Liver (tissue), 9 donors: ENCODE measurements around the gene SYCP3. TPM values are rescaled to one million over a fixed set of nuclear protein-coding genes. Genes with fewer than 3 reads are reported as not detected.

ENCODE experiments used
- DNase-seq: peaks from one replicate; pipeline ENCODE4 v3.0.0-alpha.2; 2017; ENCODE audit warnings: low spot score
- H3K27ac ChIP-seq, 2 donors: one replicate each; pipeline ENCODE4 v1.7.0; 2013; ENCODE audit warnings: inconsistent platforms in 2 of 2, low read length in 2 of 2, control low read depth in 1 of 2, low read depth in 1 of 2, mild to moderate bottlenecking in 1 of 2
- H3K27me3 ChIP-seq, 4 donors: one replicate each; pipeline versions ENCODE4 v1.6.1 to v1.7.0; 2013; ENCODE audit warnings: low read length in 3 of 4, inconsistent platforms in 1 of 4, mild to moderate bottlenecking in 1 of 4, moderate library complexity in 1 of 4; ENCODE audit not compliant: control insufficient read depth in 4 of 4, insufficient read depth in 4 of 4
- H3K36me3 ChIP-seq, 4 donors: one replicate each; pipeline versions ENCODE4 v1.6.1 to v1.7.0; 2013; ENCODE audit warnings: low read length in 3 of 4, mild to moderate bottlenecking in 3 of 4, low read depth in 1 of 4, moderate library complexity in 1 of 4; ENCODE audit not compliant: control insufficient read depth in 4 of 4, insufficient read depth in 3 of 4
- H3K4me1 ChIP-seq, 4 donors: one replicate each; pipeline versions ENCODE4 v1.6.1 to v1.7.0; 2013; ENCODE audit warnings: low read length in 3 of 4, mild to moderate bottlenecking in 3 of 4, moderate library complexity in 1 of 4; ENCODE audit not compliant: control insufficient read depth in 4 of 4, insufficient read depth in 4 of 4
- H3K4me3 ChIP-seq, 3 donors: one replicate each; pipeline versions ENCODE4 v1.6.1 to v1.7.0; 2013; ENCODE audit warnings: low read length in 3 of 3, control low read depth in 1 of 3, low read depth in 1 of 3, mild to moderate bottlenecking in 1 of 3
- H3K9ac ChIP-seq, 2 donors: one replicate each; pipeline ENCODE4 v1.7.0; 2013; ENCODE audit warnings: low read length in 2 of 2, mild to moderate bottlenecking in 2 of 2, moderate library complexity in 2 of 2, control low read depth in 1 of 2, low read depth in 1 of 2
- H3K9me3 ChIP-seq, 4 donors: one replicate each; pipeline versions ENCODE4 v1.6.1 to v1.7.0; 2013; ENCODE audit warnings: low read length in 3 of 4; ENCODE audit not compliant: control insufficient read depth in 4 of 4
- ATF3 ChIP-seq: IDR thresholded peaks from 2 replicates; pipeline ENCODE4 v1.6.1; 2016; ENCODE audit warnings: antibody characterized with exemption
- EGR1 ChIP-seq, 2 donors: IDR thresholded peaks; 2 replicates each; pipeline ENCODE4 v1.6.1; 2016 to 2018; ENCODE audit warnings: antibody characterized with exemption in 2 of 2, low read depth in 2 of 2
- FOXA1 ChIP-seq: IDR thresholded peaks from 2 replicates; pipeline ENCODE4 v1.6.1; 2016; ENCODE audit warnings: antibody characterized with exemption
- FOXA2 ChIP-seq: IDR thresholded peaks from 2 replicates; pipeline ENCODE4 v1.6.1; 2016; ENCODE audit warnings: antibody characterized with exemption
- GABPA ChIP-seq, 2 donors: IDR thresholded peaks in 1 of 2; conservative IDR thresholded peaks in 1 of 2; 2 replicates each; pipeline ENCODE4 v1.6.1; 2016; ENCODE audit warnings: antibody characterized with exemption in 2 of 2, mild to moderate bottlenecking in 1 of 2, moderate library complexity in 1 of 2
- HNF4A ChIP-seq, 2 donors: conservative IDR thresholded peaks; 2 replicates each; pipeline ENCODE4 v1.6.1; 2016; ENCODE audit warnings: antibody characterized with exemption in 2 of 2, mild to moderate bottlenecking in 2 of 2
- HNF4G ChIP-seq: IDR thresholded peaks from 2 replicates; pipeline ENCODE4 v1.6.1; 2016; ENCODE audit warnings: antibody characterized with exemption
- JUND ChIP-seq, 2 donors: IDR thresholded peaks; 2 replicates each; pipeline ENCODE4 v1.6.1; 2016; ENCODE audit warnings: antibody characterized with exemption in 2 of 2
- MAX ChIP-seq: IDR thresholded peaks from 2 replicates; pipeline ENCODE4 v1.6.1; 2016; ENCODE audit warnings: antibody characterized with exemption
- NR2F2 ChIP-seq: IDR thresholded peaks from 2 replicates; pipeline ENCODE4 v1.6.1; 2016; ENCODE audit warnings: antibody characterized with exemption
- RAD21 ChIP-seq, 2 donors: IDR thresholded peaks; 2 replicates each; pipeline ENCODE4 v1.6.1; 2016; ENCODE audit warnings: antibody characterized with exemption in 2 of 2, mild to moderate bottlenecking in 2 of 2
- RXRA ChIP-seq, 2 donors: IDR thresholded peaks; 2 replicates each; pipeline ENCODE4 v1.6.1; 2017 to 2018; ENCODE audit warnings: antibody characterized with exemption in 2 of 2, mild to moderate bottlenecking in 1 of 2
- SP1 ChIP-seq: IDR thresholded peaks from 2 replicates; pipeline ENCODE4 v1.6.1; 2018; ENCODE audit warnings: antibody characterized with exemption, mild to moderate bottlenecking
- TAF1 ChIP-seq: conservative IDR thresholded peaks from 2 replicates; pipeline ENCODE4 v1.6.1; 2016; ENCODE audit warnings: antibody characterized with exemption, mild to moderate bottlenecking
- YY1 ChIP-seq: IDR thresholded peaks from 2 replicates; pipeline ENCODE4 v1.6.1; 2016; ENCODE audit warnings: antibody characterized with exemption, mild to moderate bottlenecking
- ZBTB33 ChIP-seq: IDR thresholded peaks from 2 replicates; pipeline ENCODE4 v1.6.1; 2016; ENCODE audit warnings: antibody characterized with exemption
- WGBS: extraction: QIAGEN DNeasy Blood & Tissue Kit; methylation state at CpG from one replicate; pipeline ENCODE4 v1.1.7; 2013; 5-methylcytosine and 5-hydroxymethylcytosine counted together
- polyA plus RNA-seq, 2 donors: library from polyadenylated mRNA; stranded (reverse) in 1 of 2; unstranded in 1 of 2; fragments of 200-250 nt in 1 of 2; fragments of >200 nt in 1 of 2; fragmentation: Nextera tagmentation in 1 of 2; extraction: Ambion mirVana in 1 of 2; gene quantifications; one replicate each; pipeline versions ENCODE4 v1.2.1 to v1.2.3, GENCODE V29; 2013 to 2015
- total RNA-seq, 2 donors: library from RNA; depleted of rRNA; stranded (reverse); fragments of >200 nt; gene quantifications; one replicate each; pipeline ENCODE4 v1.2.3, GENCODE V29; 2014
- donor health status: healthy.
- donor health status: healthy.
- donor health status: healthy.
- donor health status: healthy.
- donor health status: healthy.

Gene SYCP3
- total and polyA plus RNA-seq, 4 donors: 0.17 to 3.0 TPM; not detected in 2

- TF ChIP-seq FOXA2 (no peak), RXRA (IDR thresholded peaks at IDR 0.05) (no peak), FOXA1 (no peak), HNF4A (conservative IDR thresholded peaks at IDR 0.05) (no peak), ATF3 (no peak), EGR1 (IDR thresholded peaks at IDR 0.05; ENCODE audit: low read depth in 2 of 2) (no peak), NR2F2 (no peak), ZBTB33 (no peak), GABPA (IDR thresholded peaks at IDR 0.05 in 1 of 2, conservative IDR thresholded peaks at IDR 0.05 in 1 of 2) (no peak), JUND (IDR thresholded peaks at IDR 0.05) (no peak), RAD21 (IDR thresholded peaks at IDR 0.05) (no peak), TAF1 (no peak), HNF4G (no peak), SP1 (no peak)
- H3K27ac ChIP-seq: no peak overlapping the region
- H3K4me3 ChIP-seq: no peak overlapping the region
- no peaks in the 10 kb centered on the region for H3K4me1 ChIP-seq
- no peak for DNase-seq
- WGBS: 83% methylated on average over 2 of the region's 2 CpGs
- no peaks in the 10 kb centered on the region for H3K9me3 ChIP-seq
- H3K36me3 ChIP-seq: peaks cover 0 to 10% (median 0%) of the 10 kb centered on the region in 4 donors
- H3K27me3 ChIP-seq: no peaks in the 10 kb centered on the region
- H3K9ac ChIP-seq: no peak overlapping the region
Measured at GRCh38 chr12:101783150-101783549, 43.9 kb upstream of the SYCP3 start.

GRCh38 chr12:101782273-101782731 lies 43.0 kb upstream of the SYCP3 start:
- no peak for DNase-seq
- TF ChIP-seq HNF4G (no peak), EGR1 (IDR thresholded peaks at IDR 0.05; ENCODE audit: low read depth in 2 of 2) (no peak)
- Histone ChIP-seq H3K9me3 (no peaks in the 10 kb centered on the region), H3K4me3 (no peak overlapping the region), H3K27me3 (no peaks in the 10 kb centered on the region), H3K36me3 (peaks cover 0 to 7% (median 0%) of the 10 kb centered on the region in 4 donors), H3K27ac (no peak overlapping the region), H3K4me1 (no peaks in the 10 kb centered on the region), H3K9ac (no peak overlapping the region)
- WGBS: 92% methylated on average over 3 of the region's 3 CpGs

- peaks cover 0 to 10% (median 0%) of the 10 kb centered on the region in 4 donors for H3K36me3 ChIP-seq
- H3K9ac ChIP-seq: no peak overlapping the region
- no peak overlapping the region for H3K27ac ChIP-seq
- H3K9me3 ChIP-seq: no peaks in the 10 kb centered on the region
- H3K4me3 ChIP-seq: no peak overlapping the region
- TF ChIP-seq TAF1 (no peak), NR2F2 (no peak), RAD21 (IDR thresholded peaks at IDR 0.05) (no peak), RXRA (IDR thresholded peaks at IDR 0.05) (no peak), YY1 (no peak), MAX (no peak), HNF4G (no peak), JUND (IDR thresholded peaks at IDR 0.05) (no peak), SP1 (no peak), FOXA2 (no peak), HNF4A (conservative IDR thresholded peaks at IDR 0.05) (no peak)
- H3K4me1 ChIP-seq: no peaks in the 10 kb centered on the region
- no peaks in the 10 kb centered on the region for H3K27me3 ChIP-seq
- WGBS: 91% methylated on average over 3 of the region's 3 CpGs
- DNase-seq: no peak
Measured at GRCh38 chr12:101781834-101782233, 42.6 kb upstream of the SYCP3 start.
